Measurements from ENCODE around the gene EEF1G.
"Not testable (repeated sequence)": the region's sequence is repeated elsewhere in the genome, so short reads cannot be mapped to it uniquely, and the experiment has no call there.

The EEF1G gene

GRCh38 chr11:62575837-62576236 lies 2.1 kb upstream of the EEF1G start:
- no peak for DNase-seq

GRCh38 chr11:62575156-62575555 lies 1.5 kb upstream of the EEF1G start:
- no peak for DNase-seq

- DNase-seq, result peak; percentile 34
Observed at GRCh38 chr11:62574363-62575071, 826 bp upstream of the EEF1G start.

DNA sequence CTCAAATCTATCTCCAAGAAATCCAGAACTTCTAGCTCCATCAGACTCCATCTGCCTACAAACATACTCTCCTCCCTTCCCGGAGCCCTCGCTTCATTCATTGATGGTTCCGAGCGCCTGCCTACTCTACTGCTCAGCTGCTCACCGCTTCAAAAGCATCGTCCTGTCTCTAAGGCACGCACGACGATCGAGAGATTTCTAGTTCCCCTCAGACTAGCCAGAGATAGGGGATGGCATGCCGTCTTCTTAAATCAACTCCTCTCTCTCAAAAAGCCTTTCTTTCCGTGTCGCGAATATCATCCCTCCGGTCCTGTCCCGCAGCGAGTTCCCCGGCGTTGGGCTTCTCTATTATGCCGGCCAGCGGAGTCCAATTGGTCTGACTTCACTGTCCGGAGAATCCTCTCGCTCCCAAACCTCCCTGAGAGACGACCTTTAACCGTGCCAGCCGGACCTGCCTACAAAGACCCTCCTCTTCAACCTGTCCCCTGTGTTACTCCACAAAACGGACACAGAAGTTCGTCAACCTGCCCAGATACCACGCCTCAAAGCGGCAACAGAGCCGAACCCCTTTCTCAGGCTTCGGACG lies 592 bp downstream of the EEF1G start:
- peak; percentile 30 for DNase-seq

DNA sequence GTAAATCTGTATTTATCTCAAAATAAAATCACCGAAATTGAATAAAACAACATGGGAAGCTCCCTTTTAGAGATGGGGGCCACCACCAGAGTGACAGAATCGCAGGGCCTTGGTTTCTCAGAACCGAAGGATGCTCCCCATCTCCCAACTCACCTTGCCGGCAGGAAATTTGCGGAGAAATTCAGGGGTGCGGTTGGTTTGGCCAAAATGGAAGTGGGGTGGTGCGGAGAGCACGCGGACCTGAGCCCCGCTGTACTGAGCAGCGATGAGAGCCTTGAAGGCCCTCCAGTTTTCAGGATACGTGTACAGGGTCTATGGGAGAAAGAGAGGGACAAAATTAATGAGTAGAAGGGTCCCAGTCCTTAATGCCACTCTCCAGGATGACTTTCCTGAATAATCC lies 1.3 kb downstream of the EEF1G start:
- no peak for DNase-seq

DNA sequence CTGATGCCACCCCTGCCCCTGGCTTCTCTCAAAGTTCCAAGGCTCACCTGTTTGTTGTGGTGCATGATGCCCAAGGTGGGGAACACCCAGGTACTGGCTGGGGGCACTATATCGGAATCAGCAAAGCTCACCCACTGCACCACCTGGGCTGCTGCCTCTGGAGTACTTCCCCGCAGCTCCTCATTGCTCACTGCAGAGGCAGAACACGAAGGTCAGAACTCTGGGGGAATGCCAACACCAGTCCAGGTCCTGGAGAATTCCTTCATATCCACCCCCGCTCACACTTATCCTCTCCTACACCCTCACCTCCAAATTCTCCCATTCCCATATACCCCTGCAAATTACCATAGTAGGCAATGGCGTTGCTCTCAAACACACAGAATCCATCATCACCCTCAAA lies 2.2 kb downstream of the EEF1G start:
- not testable (repeated sequence) for DNase-seq

GRCh38 chr11:62570903-62571302 lies 2.8 kb downstream of the EEF1G start:
- DNase-seq, result not testable (repeated sequence)

- no peak for DNase-seq
Observed at GRCh38 chr11:62569611-62570010, 4.1 kb downstream of the EEF1G start.

- DNase-seq, result no peak
Observed at GRCh38 chr11:62567018-62567633, 6.6 kb downstream of the EEF1G start.

DNA sequence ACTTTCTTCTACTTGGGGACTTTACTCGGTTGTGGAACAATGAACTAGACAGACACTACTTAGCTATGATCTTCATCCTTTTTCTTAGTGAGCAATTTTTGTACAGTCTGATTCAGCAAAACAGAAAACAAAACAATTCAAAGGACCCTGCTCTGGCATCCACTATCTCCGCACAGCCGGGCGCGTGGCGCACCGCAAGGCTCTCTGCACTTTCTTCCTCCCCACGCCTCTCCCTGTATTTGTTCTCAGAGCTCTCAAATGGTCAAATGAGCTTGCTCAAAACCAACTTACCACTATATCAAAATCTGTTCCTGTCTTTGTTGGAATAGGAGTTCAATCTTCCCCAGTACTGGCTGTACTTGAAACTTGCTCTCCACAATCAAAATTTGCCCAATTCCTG lies 7.4 kb downstream of the EEF1G start:
- no peak for DNase-seq

GRCh38 chr11:62565100-62565802 lies 8.4 kb downstream of the EEF1G start:
- no peak for DNase-seq

GRCh38 chr11:62561677-62562230 lies 11.9 kb downstream of the EEF1G start:
- DNase-seq, result not testable (repeated sequence)

DNA sequence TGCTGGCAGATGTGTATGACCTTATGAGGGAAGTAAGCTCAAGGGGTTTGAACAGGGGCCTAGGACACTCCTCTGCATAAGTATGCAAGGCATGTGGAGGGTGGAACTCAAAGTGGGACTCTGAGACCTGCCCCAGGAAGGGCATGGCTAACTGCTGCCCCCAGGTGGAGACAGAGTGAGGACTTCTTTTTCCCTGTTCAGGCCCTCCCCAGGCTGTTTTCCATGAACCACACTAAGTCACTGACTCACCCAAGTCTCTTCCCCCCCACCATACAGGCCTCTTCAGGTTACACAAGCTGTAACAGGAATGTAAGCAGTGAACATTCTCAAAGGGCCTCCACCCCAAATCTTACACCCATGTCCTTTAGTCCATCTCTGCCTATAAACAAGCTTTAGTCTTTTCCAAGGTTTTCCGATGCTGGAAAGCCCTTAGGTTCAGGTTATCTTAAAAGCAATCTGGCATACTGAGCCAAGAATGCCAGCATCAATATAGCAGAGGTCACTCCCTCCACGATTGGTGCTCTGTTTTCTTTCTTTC lies 13.1 kb downstream of the EEF1G start:
- peak; percentile 83 for DNase-seq

GRCh38 chr11:62559626-62560025 lies 14.1 kb downstream of the EEF1G start:
- DNase-seq, result not testable (repeated sequence)

GRCh38 chr11:62559204-62559603 lies 14.5 kb downstream of the EEF1G start:
- DNase-seq, result no peak

DNA sequence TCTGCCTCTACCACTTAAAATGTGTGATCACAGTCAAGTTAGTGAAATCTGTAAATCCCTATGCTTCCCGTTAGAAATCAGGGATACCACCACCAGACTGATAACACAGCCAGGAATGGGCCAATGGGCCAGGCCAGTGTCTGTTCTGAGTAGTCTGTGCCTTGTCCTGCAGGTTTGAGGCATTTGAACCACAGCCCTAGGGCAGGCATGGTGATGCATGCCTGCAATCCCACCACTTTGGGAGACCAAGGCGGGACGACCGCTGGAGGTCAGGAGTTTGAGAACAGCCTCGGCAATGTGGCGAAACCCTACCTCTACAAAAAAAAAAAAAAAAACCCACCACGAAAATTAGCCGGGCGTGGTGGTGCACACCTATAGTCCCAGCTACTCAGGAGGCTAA lies 15.0 kb downstream of the EEF1G start:
- no peak for DNase-seq

DNA sequence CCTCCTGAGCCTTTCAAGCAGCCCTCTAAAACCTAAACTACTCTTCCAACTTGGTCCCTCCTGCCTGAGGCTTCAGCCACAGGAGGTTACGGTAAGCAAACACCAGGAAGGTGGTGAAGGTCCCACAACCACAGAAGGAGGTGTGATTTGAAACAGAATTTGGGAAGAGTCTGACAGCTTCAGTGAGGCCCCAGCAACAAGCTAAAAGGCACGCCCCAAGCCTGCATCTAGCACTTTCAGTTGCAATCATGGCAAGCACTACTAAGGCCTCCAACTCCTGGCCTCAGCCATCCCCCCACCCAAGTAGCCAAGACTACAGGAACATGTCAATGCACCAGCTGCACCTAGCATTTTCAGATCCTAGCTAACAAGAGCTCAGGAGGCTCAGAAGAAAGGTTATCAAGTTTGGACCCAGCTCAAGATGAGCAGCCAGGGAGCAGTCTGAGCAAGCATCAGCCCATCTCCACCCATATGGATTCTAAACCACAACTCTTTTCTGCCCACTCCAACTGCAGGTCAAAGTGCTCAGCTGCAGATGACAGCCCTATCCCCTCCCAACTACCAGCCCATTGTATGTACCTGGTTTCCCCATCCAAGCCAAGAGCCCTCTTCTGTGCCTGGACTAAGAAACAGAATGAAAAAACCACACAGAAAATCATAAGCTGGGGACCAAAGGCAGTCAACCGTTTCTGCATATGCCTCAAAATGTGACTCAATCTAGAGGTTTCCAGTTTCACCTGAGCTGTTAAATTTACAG lies 16.6 kb downstream of the EEF1G start:
- DNase-seq, result peak; percentile 74

DNA sequence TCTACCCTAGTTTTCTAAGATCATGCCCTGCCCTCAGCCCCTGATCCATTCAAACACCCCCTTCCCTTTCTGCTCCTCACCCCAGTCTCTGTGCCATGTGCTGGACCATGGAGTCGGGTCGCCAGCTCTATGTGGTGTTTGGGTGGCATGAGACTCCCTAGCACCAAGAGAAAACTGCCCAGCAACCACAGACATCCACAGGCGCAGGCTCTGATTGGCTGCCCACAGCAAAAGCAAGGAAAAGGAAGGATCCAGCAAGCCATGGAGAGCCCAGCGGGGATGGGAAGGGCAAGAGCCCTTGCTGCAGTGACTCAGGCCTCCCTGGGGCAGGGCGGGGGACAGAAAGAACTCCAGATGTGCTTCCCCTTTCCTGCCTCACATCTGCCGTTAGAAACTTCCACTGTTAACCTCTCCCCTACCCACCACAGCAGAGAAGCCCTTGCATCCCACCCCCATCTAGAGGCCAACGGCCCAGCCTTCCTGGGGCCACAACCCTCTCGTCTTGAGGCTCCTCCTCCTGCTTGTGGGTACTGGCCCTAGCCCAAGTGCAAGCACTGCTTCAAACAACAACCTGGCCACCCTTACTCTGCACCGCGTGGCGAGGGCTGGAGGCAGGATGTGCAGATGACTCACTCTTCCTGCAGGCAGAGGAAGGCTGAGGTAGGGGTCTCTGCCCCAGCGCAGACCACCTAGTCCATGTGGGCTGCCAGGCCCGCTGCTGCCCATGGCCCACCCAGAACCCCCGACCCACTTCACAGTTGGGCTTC lies 17.4 kb downstream of the EEF1G start:
- DNase-seq, result peak; percentile 88

DNA sequence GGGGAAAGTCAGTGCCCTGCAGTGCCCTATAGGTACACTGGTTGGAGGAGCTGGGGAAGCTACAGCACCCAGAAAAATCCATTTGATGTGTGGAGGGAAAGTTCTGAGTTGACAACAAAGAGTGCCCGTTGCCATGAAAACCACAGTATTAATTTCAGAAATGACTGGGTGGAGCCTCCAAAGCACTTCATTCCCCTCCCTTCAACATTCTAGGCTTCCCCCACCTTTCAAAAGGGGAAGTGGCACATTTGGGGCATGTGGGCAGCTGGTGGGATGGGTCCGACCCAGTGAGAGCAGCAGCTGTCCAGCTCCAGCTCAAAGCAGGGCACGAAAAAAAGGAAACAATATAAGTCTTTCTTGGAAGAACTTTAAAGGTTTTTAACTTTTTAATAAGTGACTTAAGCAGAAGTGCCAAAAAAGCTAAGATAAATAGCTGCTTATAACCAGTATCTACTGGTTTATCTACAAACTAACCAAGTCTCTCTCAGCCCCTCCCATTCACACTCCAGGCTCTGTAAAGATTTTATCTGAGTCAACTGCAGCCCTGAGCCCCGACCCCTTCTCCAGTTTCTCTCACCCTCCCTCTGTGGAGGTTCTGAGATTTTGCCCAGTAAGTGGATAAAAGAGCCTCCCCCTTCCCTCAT lies 18.1 kb downstream of the EEF1G start:
- peak; percentile 54 for DNase-seq

GRCh38 chr11:62554387-62555167 lies 19.1 kb downstream of the EEF1G start:
- no peak for DNase-seq

Measured in activated CD4-positive, alpha-beta T cell treated with anti-CD3 and anti-CD28 coated beads for 48 hours (primary cell).